PC-9 (cell line): ENCODE results near the gene CRACDL.

Source experiments
- EZH2 ChIP-seq: fragments of 200-600 bp; sonication (generic); IDR thresholded peaks from 2 replicates; pipeline ENCODE4 v1.8.0; 2017; ENCODE audit warnings: antibody characterized with exemption, low read depth
- TF ChIP-seq, protein P1 (sequence below): fragments of 200-600 bp; sonication (generic); conservative IDR thresholded peaks from 2 replicates; pipeline ENCODE4 v1.6.1; 2017; ENCODE audit warnings: mixed run types, antibody characterized with exemption, mild to moderate bottlenecking, moderate library complexity

DNA sequence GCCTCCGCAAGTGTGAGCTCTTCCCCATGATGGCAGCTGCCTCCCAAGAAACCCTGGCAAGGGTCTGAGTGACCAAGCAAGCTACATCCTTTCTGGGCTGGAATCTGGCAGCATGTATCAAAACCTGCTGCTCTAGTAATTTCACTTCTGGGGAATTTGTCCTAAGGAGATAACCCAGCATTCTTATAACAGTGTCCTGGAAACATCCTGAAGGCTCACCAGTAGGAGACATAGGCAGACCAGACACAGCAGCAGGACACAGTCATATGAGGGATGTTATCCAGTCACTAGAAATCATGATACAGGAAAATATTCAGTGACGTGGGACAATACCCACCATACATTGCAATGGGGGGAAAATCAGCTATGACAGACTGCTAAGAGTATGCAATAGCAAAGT lies 64.5 kb downstream of the CRACDL start:
- no peak for TF ChIP-seq EZH2
- TF ChIP-seq, protein P1, sequence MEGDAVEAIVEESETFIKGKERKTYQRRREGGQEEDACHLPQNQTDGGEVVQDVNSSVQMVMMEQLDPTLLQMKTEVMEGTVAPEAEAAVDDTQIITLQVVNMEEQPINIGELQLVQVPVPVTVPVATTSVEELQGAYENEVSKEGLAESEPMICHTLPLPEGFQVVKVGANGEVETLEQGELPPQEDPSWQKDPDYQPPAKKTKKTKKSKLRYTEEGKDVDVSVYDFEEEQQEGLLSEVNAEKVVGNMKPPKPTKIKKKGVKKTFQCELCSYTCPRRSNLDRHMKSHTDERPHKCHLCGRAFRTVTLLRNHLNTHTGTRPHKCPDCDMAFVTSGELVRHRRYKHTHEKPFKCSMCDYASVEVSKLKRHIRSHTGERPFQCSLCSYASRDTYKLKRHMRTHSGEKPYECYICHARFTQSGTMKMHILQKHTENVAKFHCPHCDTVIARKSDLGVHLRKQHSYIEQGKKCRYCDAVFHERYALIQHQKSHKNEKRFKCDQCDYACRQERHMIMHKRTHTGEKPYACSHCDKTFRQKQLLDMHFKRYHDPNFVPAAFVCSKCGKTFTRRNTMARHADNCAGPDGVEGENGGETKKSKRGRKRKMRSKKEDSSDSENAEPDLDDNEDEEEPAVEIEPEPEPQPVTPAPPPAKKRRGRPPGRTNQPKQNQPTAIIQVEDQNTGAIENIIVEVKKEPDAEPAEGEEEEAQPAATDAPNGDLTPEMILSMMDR, result no peak
